GM19099 (cell line): ENCODE data around the gene OR4C12.
"Not testable (repeated sequence)": the region's sequence is repeated elsewhere in the genome, so short reads cannot be mapped to it uniquely, and the experiment has no call there.

Source experiments
- POLR2A ChIP-seq: IDR thresholded peaks from 3 replicates; pipeline ENCODE4 v1.6.1; 2011; ENCODE audit warnings: low read depth; ENCODE audit not compliant: insufficient read length; ENCODE audit errors: extremely low read depth

Gene OR4C12

GRCh38 chr11:49982435-49982834, at the start of gene OR4C12:
Gene OR4C12 (minus strand): TSS chr11:49982535. CDS start chr11:49982501, 34 bp downstream.
- not testable (repeated sequence) for TF ChIP-seq POLR2A

GRCh38 chr11:50030193-50030592, 47.9 kb upstream of the OR4C12 start:
- TF ChIP-seq POLR2A = no peak

- TF ChIP-seq POLR2A = no peak
These were observed 13.2 kb upstream of the OR4C12 start for GRCh38 chr11:49995565-49995964.

GRCh38 chr11:49952091-49952490, 30.2 kb downstream of the OR4C12 start, which contains the start of gene OR4C13:
Gene OR4C13 (plus strand): TSS chr11:49952391. CDS start chr11:49952423, 32 bp downstream.
- no peak for TF ChIP-seq POLR2A
